HepG2 (cell line): ENCODE measurements around the gene ARG2. TPM values are rescaled to one million over a fixed set of nuclear protein-coding genes. Genes with fewer than 3 reads are reported as not detected.
A peak's percentile ranks its signal among the peaks of the same experiment; 100 is the strongest.

Experiments
- EED ChIP-seq: sonication (generic); formaldehyde crosslinking; IDR thresholded peaks from 2 replicates; pipeline ENCODE4 v1.5.0; 2020; ENCODE audit warnings: mild to moderate bottlenecking, missing genetic modification reagents
- FOXM1 ChIP-seq: sonication (generic); formaldehyde crosslinking; IDR thresholded peaks from 2 replicates; pipeline ENCODE4 v1.5.0; 2020; ENCODE audit warnings: missing genetic modification reagents
- HMG20A ChIP-seq: IDR thresholded peaks from 2 replicates; pipeline ENCODE4 v1.6.1; 2016; ENCODE audit warnings: borderline replicate concordance
- HOXA5 ChIP-seq: sonication (generic); formaldehyde crosslinking; IDR thresholded peaks from 2 replicates; pipeline ENCODE4 v1.4.0; 2020; ENCODE audit warnings: missing genetic modification reagents
- MED1 ChIP-seq: sonication (generic); formaldehyde crosslinking; IDR thresholded peaks from 2 replicates; pipeline ENCODE4 v1.4.0; 2020; ENCODE audit warnings: missing genetic modification reagents
- NFYB ChIP-seq: sonication (generic); formaldehyde crosslinking; IDR thresholded peaks from 2 replicates; pipeline ENCODE4 v1.4.0; 2020; ENCODE audit warnings: missing genetic modification reagents
- SYNCRIP ChIP-seq: fragments of 200-400 bp; formaldehyde crosslinking; IDR thresholded peaks from 2 replicates; pipeline ENCODE4 v1.6.1; 2018; ENCODE audit warnings: mild to moderate bottlenecking, low read depth, low read length; ENCODE audit not compliant: insufficient read depth
- ZFP90 ChIP-seq: sonication (generic); formaldehyde crosslinking; IDR thresholded peaks from 2 replicates; pipeline ENCODE4 v1.8.0; 2022; ENCODE audit warnings: missing genetic modification reagents, mild to moderate bottlenecking, inconsistent platforms, borderline replicate concordance
- ZMYM2 ChIP-seq: sonication (generic); formaldehyde crosslinking; IDR thresholded peaks from 2 replicates; pipeline ENCODE4 v1.8.0; 2022; ENCODE audit warnings: mild to moderate bottlenecking, missing genetic modification reagents
- ZNF790 ChIP-seq: sonication (generic); formaldehyde crosslinking; IDR thresholded peaks from 2 replicates; pipeline ENCODE4 v1.8.0; 2022; ENCODE audit warnings: missing genetic modification reagents, mild to moderate bottlenecking, borderline replicate concordance
- ZNF883 ChIP-seq: sonication (generic); formaldehyde crosslinking; IDR thresholded peaks from 2 replicates; pipeline ENCODE4 v1.5.1; 2020; ENCODE audit warnings: mild to moderate bottlenecking, missing genetic modification reagents; ENCODE audit errors: not compliant biosample characterization
- polyA plus RNA-seq, 8 experiments: library from polyadenylated mRNA; depleted of rRNA in 3 of 8; stranded (reverse) in 7 of 8; unstranded in 1 of 8; fragments of >200 nt; fragmentation: Illumina TruSeq in 4 of 8; extraction: Trizol in 4 of 8; gene quantifications; 2 replicates each; pipeline versions ENCODE4 v1.2.1 to v1.2.3, GENCODE V29; 2011 to 2016; ENCODE audit warnings: low read depth in 4 of 8, missing spikeins in 1 of 8, mixed read lengths in 1 of 8; ENCODE audit not compliant: insufficient read depth in 1 of 8
- total RNA-seq, 5 experiments: library from RNA; depleted of rRNA; stranded (reverse); fragments of >200 nt; fragmentation: Illumina TruSeq; extraction: Trizol; gene quantifications; 2 replicates each; pipeline ENCODE4 v1.2.3, GENCODE V29; 2016; ENCODE audit warnings: low read depth in 1 of 5
- TF ChIP-seq, protein P1 (sequence below): sonication (generic); formaldehyde crosslinking; IDR thresholded peaks from 2 replicates; pipeline ENCODE4 v1.4.0; 2020; ENCODE audit warnings: missing genetic modification reagents, mild to moderate bottlenecking, borderline replicate concordance
- TF ChIP-seq, protein P2 (sequence below): IDR thresholded peaks from 2 replicates; pipeline ENCODE4 v1.6.1; 2016; ENCODE audit warnings: control low read depth
- TF ChIP-seq, protein P3 (sequence below): sonication (generic); formaldehyde crosslinking; IDR thresholded peaks from 2 replicates; pipeline ENCODE4 v1.8.1; 2023; ENCODE audit warnings: mild to moderate bottlenecking, missing genetic modification reagents
- TF ChIP-seq, protein P4 (sequence below): IDR thresholded peaks from 2 replicates; pipeline ENCODE4 v1.6.1; 2016; ENCODE audit warnings: low read depth, missing genetic modification reagents, missing compliant biosample characterization
- TF ChIP-seq, protein P5 (sequence below): sonication (generic); formaldehyde crosslinking; IDR thresholded peaks from 2 replicates; pipeline ENCODE4 v1.4.0; 2020; ENCODE audit warnings: mild to moderate bottlenecking, low read depth, missing genetic modification reagents

Gene ARG2
- total and polyA plus RNA-seq, 2 of the 13 experiments (the other 11 are each of a cell fraction or from before 2014, with no cell fraction given): 37.5 to 73.6 TPM

DNA sequence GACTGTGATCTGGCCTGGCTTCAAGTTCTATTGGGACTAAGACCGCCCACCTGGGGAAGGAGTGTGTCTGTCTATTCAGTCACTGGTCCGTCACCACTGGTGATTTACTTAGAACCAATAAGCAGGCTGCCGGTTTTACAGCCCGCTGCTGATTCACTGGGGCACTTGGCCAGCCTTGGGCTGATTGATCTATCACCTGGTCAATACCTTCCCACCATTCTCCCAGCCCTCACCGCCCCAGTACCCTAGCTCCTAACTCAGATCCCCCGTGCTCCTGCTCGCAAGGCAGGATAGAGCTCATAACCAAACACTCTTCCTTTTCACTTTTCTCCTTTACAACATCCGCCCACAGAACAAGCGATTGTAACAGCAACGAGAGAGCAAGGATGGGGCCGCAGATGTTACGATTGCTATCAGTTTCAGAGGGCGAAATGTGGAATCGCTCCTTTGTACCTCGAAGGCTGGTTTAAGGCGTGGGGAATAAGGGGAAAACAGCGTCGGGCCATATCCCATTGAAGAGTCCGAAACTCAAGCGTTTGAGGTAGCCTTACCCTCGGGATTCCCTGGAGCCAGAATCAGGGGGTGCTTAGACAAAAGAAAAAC, 75.2 kb downstream of the ARG2 start (continued):
- TF ChIP-seq SYNCRIP (no peak), NFYB (CRISPR knock-in tag) (peak; percentile 85), ZFP90 (CRISPR knock-in tag) (no peak; the same call in 1 of the 2 replicates), MED1 (CRISPR knock-in tag) (peak; percentile 72), ZMYM2 (CRISPR knock-in tag) (no peak), ZNF790 (CRISPR knock-in tag) (no peak), HMG20A (CRISPR knock-in tag) (no peak), HOXA5 (CRISPR knock-in tag) (no peak; the same call in 1 of the 2 replicates), EED (no peak), FOXM1 (CRISPR knock-in tag) (no peak), ZNF883 (CRISPR knock-in tag) (no peak)
- TF ChIP-seq, protein P1, sequence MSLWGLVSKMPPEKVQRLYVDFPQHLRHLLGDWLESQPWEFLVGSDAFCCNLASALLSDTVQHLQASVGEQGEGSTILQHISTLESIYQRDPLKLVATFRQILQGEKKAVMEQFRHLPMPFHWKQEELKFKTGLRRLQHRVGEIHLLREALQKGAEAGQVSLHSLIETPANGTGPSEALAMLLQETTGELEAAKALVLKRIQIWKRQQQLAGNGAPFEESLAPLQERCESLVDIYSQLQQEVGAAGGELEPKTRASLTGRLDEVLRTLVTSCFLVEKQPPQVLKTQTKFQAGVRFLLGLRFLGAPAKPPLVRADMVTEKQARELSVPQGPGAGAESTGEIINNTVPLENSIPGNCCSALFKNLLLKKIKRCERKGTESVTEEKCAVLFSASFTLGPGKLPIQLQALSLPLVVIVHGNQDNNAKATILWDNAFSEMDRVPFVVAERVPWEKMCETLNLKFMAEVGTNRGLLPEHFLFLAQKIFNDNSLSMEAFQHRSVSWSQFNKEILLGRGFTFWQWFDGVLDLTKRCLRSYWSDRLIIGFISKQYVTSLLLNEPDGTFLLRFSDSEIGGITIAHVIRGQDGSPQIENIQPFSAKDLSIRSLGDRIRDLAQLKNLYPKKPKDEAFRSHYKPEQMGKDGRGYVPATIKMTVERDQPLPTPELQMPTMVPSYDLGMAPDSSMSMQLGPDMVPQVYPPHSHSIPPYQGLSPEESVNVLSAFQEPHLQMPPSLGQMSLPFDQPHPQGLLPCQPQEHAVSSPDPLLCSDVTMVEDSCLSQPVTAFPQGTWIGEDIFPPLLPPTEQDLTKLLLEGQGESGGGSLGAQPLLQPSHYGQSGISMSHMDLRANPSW (CRISPR knock-in tag): no peak
- TF ChIP-seq, protein P2, sequence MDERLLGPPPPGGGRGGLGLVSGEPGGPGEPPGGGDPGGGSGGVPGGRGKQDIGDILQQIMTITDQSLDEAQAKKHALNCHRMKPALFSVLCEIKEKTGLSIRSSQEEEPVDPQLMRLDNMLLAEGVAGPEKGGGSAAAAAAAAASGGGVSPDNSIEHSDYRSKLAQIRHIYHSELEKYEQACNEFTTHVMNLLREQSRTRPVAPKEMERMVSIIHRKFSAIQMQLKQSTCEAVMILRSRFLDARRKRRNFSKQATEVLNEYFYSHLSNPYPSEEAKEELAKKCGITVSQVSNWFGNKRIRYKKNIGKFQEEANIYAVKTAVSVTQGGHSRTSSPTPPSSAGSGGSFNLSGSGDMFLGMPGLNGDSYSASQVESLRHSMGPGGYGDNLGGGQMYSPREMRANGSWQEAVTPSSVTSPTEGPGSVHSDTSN (CRISPR knock-in tag): peak; percentile 48; the same call in 1 of the 2 replicates
- TF ChIP-seq, protein P3, sequence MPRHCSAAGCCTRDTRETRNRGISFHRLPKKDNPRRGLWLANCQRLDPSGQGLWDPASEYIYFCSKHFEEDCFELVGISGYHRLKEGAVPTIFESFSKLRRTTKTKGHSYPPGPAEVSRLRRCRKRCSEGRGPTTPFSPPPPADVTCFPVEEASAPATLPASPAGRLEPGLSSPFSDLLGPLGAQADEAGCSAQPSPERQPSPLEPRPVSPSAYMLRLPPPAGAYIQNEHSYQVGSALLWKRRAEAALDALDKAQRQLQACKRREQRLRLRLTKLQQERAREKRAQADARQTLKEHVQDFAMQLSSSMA: no peak
- TF ChIP-seq, protein P4, sequence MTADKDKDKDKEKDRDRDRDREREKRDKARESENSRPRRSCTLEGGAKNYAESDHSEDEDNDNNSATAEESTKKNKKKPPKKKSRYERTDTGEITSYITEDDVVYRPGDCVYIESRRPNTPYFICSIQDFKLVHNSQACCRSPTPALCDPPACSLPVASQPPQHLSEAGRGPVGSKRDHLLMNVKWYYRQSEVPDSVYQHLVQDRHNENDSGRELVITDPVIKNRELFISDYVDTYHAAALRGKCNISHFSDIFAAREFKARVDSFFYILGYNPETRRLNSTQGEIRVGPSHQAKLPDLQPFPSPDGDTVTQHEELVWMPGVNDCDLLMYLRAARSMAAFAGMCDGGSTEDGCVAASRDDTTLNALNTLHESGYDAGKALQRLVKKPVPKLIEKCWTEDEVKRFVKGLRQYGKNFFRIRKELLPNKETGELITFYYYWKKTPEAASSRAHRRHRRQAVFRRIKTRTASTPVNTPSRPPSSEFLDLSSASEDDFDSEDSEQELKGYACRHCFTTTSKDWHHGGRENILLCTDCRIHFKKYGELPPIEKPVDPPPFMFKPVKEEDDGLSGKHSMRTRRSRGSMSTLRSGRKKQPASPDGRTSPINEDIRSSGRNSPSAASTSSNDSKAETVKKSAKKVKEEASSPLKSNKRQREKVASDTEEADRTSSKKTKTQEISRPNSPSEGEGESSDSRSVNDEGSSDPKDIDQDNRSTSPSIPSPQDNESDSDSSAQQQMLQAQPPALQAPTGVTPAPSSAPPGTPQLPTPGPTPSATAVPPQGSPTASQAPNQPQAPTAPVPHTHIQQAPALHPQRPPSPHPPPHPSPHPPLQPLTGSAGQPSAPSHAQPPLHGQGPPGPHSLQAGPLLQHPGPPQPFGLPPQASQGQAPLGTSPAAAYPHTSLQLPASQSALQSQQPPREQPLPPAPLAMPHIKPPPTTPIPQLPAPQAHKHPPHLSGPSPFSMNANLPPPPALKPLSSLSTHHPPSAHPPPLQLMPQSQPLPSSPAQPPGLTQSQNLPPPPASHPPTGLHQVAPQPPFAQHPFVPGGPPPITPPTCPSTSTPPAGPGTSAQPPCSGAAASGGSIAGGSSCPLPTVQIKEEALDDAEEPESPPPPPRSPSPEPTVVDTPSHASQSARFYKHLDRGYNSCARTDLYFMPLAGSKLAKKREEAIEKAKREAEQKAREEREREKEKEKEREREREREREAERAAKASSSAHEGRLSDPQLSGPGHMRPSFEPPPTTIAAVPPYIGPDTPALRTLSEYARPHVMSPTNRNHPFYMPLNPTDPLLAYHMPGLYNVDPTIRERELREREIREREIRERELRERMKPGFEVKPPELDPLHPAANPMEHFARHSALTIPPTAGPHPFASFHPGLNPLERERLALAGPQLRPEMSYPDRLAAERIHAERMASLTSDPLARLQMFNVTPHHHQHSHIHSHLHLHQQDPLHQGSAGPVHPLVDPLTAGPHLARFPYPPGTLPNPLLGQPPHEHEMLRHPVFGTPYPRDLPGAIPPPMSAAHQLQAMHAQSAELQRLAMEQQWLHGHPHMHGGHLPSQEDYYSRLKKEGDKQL (CRISPR knock-in tag): no peak
- TF ChIP-seq, protein P5, sequence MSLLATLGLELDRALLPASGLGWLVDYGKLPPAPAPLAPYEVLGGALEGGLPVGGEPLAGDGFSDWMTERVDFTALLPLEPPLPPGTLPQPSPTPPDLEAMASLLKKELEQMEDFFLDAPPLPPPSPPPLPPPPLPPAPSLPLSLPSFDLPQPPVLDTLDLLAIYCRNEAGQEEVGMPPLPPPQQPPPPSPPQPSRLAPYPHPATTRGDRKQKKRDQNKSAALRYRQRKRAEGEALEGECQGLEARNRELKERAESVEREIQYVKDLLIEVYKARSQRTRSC: no peak
